Cardiac fibroblast (primary cell): Measurements from ENCODE around the gene CCRL2.

Experiments used
- DNase-seq, 2 donors: peaks; one replicate each; pipeline versions ENCODE4 v3.0.0 to v3.0.0-alpha.2; 2010; ENCODE audit warnings: low read depth in 2 of 2
- H3K4me3 ChIP-seq, 2 donors: replicated peaks in 1 of 2; 1 replicate in 1 of 2; 2 replicates in 1 of 2; pipeline ENCODE4 v1.5.1; 2011; ENCODE audit warnings: low read depth in 2 of 2, low read length in 2 of 2, mild to moderate bottlenecking in 2 of 2, moderate library complexity in 1 of 2
- TF ChIP-seq, protein P1 (sequence below): IDR thresholded peaks from one replicate; pipeline ENCODE4 v1.5.1; 2011; ENCODE audit warnings: low read depth, mild to moderate bottlenecking, low read length, inconsistent platforms

Gene CCRL2

DNA sequence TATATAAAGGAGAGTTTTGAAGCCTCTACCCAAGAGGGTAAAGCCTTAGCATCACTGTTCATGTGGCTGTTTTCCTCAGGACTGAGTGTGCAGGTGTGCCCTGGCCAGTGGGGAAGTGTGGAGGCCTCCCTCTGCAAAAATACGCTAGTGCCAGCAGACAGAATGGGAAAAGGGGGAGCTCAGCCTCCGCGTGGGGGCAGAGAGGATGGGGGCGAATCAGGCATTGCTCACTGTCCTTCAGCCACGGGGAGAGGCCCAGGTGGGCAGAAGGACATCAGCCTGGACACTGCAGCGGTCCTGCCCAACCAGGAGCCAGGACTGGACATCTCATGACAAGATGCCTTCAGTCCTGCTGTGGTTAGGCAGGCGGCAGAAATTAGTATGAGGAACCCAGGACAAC lies 47.5 kb downstream of the CCRL2 start:
- TF ChIP-seq, protein P1, sequence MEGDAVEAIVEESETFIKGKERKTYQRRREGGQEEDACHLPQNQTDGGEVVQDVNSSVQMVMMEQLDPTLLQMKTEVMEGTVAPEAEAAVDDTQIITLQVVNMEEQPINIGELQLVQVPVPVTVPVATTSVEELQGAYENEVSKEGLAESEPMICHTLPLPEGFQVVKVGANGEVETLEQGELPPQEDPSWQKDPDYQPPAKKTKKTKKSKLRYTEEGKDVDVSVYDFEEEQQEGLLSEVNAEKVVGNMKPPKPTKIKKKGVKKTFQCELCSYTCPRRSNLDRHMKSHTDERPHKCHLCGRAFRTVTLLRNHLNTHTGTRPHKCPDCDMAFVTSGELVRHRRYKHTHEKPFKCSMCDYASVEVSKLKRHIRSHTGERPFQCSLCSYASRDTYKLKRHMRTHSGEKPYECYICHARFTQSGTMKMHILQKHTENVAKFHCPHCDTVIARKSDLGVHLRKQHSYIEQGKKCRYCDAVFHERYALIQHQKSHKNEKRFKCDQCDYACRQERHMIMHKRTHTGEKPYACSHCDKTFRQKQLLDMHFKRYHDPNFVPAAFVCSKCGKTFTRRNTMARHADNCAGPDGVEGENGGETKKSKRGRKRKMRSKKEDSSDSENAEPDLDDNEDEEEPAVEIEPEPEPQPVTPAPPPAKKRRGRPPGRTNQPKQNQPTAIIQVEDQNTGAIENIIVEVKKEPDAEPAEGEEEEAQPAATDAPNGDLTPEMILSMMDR, result no peak
- no peak overlapping the region for H3K4me3 ChIP-seq
- DNase-seq, result no peak

DNA sequence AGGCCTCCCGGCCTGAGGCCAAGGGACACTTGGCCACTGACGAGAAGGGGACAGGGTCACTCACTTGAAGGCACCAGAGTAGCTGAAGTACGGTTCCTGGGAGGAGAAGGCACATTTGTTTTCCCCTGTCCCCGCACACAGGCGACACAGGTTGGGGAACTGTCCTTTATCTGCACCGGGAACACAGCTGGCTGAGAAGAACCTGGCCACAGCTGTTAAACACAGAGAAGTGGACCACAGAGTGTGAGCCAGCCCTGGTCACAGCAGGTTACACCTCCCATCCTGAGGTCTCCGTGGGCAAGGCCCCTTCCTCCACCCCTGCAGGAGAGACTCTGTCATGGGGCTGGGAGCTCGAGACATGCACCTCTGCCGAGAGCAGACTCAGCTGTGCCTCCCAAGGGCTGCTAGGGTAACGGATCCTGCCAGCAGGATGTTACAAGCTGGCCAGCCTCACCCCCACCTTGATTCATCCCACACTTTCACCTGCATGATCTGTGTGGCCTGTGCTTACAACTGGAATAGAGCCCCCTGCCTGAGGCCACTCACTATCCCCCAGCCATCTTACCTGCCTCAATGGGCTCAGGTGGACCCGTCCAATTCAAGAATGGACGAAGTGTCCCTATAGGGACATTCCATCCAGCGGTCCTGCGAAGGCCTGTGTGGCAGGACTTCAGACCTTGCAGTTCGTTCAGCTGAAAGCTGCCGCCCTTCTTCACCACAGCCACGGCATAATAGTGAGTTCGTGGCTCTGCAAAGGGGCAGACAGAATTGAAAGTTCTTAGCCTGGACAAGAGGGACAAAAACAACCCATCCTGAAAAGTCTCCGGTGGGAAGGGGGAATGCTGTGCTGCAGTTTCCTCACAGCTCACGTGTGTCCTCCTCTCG lies 48.4 kb downstream of the CCRL2 start:
- H3K4me3 ChIP-seq, result no peak overlapping the region
- TF ChIP-seq, protein P1, result no peak
- DNase-seq, result no peak

DNA sequence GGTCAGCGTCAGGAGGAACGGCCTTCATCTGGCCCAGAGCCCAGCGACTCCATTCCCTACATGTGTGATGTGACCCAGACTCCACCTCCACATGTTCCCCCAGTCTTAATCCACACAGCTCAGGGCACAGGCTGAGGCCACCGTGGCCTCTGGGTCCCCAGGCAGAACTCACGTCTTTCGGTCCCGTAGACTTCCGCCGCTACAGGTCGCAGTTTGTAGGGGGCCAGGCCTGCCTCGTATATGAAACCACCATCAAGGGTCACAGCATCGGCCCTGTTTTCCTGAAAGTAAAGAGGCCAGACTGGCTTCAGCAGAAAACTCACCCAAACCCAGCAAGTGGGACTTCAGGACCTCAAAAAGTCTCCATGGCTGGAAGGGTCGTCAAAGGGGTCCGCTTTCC lies 49.1 kb downstream of the CCRL2 start:
- TF ChIP-seq, protein P1, result no peak
- no peak overlapping the region for H3K4me3 ChIP-seq
- no peak for DNase-seq
